ENCODE results near the gene HOXC9.

Gene HOXC9

DNA sequence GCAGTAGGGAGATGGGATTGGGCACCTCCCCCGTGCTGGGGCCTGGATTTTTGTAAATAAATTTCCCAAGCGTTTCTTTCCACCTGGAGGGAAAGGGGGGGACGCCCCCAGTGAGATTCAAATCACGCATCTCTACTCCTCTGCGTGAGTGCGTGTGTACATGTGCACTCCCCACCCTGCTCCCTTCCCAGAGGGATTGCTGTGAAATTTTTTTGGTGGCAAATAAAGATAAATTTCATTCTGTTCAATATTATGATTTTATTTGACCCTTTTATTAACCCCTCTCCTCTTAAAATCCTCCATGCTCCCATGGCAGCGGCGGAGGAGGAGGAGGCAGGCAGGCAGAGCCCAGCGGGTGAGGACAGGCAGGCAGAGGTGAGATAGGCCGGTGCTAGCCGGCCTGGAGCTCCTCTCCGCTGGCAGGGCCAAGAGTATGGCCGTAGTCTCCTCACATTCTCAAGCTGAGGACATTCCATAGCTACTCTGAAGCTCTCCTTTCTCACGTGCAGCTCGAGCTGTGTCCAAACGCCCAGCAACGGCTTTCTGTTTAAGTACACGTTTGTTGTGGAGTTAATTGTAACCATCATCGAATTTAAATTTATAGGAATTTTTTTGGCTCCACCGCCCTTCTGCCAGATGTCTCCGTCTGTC is 23.7 kb upstream of the HOXC9 start:
- ATAC-seq, result no peak

DNA sequence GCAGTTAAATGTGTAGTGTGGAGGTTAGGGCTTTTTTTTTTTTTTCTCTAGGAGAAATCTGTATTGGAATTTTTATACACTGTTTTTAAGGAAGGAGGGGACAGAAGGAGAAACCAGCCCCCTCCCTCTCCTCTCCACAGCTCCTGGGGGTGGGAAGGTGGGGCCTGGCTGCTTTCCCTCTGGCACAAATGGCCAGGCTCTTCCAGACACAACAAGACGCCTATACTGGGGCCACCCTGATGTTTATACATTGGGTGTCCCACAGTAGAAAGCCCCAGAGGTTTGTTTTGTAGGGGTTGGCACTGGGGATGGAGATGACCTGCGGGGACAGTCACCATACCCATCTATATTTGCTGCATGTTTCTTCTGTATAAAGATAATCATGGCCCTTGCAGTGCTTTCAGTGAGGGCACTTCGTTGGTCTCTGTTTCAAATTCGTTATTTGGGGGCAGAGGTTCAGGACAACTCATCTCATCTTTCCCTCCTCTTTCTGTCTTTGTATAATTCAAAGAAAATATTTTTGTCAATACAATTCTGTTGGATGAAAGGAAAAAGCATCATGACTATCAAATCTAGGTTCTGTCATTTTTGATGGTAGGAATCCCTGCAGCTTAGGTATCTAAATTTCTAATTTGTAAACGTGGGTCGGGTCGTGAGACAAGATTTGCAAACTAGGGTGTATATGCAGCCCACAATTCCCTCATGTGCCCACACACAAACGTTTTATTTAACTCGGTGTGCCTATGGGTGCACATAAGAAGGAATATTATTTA is 23.0 kb upstream of the HOXC9 start:
- no peak for ATAC-seq

DNA sequence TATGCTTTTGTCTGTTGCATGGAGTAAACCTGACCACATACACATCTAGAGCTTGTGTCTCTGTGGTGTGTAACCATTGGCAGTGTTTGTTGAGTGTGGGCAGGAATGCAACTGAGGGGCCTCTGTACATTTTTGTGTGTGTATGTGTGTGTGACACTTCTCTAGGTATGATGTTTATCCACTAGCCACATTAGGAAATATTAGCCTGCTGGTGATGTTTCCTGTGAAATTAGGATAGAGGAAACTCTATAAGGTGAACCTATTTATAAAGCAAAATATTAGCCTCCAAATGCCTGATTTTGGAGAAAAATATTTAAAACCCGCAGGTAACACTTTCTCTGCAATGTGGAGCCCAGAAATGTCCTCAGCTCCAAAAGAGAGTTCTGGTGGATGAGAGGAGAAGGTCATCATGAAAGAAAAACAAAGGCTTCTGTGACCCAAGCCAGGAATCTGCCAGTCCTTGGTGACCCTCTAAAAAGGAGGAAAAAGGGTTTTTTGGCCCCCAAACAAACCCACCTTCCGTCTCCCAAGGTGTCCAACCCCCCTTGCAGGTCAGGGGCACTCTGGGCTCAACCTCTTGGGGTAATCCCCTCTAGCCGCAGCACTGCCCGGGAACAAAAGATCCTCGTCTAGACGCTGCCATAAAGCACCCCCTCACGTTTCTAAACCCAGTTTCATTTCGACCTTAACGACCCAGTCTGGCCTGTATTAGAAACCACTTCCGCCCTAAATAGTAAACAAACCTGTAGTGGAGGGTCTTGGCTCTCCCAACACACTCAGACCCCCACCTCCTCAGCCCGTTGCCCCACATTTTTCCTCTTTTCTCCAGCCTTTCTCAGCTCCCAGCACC is 22.1 kb upstream of the HOXC9 start:
- ATAC-seq, result no peak

DNA sequence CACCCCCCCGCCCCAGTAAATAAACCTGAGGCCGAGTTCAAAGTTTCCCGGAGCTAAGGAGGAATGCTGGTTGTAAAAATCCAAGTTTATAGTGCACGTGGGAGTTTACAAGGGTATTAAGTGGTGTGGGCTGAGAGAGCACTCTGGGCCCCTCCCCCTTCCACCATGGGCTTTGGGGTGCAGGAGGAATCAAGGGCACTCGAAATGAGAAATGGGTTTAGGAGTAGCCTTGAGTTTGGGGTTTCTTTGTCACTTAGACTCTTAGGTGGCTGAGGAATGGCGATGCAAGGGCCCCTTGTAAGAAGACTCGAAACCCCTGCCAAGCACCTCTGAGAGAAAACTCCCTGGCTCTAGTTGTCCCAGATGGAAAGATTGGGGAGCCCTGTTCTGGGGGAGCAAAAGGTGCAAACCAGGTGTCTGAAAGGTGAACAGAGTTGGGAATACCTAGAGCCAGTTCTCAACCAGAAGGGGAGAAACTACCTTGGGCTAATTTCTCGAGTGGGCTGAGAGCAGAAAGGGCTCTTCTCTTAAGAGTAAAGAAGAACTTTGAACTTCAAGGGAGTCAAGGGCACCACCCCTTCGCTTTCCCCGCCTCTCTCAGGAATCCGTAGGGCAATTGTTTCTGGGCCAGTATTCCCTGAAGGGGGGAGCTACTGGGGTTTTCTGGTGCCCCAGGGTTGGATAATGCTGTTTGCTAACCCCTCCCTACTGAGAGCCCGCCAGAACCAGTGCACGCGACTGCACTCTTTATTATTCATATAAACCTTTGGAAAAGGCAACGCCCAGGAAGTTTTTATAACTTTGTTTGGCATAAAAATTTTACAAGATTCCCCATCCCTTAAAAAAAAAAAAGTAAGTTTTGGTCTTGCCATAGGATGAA is 21.2 kb upstream of the HOXC9 start:
- ATAC-seq, result no peak

DNA sequence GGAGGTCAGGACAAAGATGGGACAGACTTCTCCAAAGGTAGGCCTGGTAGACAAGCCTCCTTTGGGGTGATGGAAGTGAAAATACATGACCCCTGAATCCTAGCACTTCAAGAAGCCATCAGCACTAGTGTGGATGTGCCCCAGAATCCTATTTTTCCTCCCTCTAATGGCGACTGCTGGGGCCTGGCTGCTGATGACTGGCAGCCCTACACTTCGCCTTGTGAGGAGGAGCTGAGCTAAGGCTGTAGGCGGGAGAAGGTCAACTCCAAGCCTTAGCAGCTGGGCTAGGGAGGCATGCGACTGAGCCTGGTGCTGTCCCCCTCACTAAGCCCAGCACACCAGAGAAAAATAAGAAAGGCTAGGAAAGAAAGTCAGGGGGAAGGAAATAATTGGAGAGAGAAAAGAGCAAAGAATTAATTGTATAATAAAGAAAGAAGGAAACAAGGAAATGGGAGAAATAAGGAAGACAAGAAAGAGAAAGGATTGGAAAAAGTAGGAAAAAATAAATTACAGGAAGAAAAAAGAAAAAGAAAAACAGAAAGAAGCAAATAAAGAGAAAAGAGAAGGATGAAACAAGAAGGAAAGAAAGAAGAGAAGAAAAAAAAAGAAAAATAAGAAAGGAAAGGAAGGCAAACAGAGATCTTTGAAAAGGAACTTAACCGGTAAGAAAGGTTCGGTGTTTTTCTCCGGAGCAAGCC is 19.7 kb upstream of the HOXC9 start:
- ATAC-seq, result no peak

DNA sequence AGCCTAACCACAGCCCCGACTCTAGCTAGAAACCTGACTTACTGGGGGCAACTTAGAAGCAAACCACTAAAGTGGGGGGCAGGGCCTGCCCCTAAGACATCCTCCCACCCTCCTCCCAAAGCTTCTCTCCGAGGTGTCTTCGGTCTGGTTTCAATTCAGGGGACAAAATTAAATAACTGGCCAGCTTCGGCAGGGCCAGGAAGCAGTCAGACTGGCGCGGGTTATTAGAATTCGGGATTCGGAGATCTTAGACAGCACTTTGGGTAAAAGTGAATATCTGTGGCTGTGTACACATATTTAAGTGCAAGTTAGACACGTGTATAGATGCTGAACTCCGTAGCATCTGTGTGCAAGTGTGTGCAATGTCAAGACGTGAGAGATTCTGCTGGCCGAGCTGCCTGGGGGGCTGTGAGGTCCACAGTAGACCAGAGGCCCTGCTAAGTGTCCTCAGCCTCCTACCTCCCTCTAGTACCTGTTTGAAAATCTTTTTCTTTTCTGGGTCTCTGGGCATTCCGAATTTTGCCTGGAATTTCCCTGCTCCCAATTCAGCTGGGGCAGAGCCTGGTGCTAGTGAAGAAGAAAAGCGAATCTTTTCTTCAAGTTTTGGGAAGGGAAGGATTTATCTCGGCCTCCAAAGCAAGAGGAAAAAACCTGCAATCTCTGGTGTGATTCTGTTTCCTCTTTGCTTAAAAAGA is 19.0 kb upstream of the HOXC9 start:
- no peak for ATAC-seq

DNA sequence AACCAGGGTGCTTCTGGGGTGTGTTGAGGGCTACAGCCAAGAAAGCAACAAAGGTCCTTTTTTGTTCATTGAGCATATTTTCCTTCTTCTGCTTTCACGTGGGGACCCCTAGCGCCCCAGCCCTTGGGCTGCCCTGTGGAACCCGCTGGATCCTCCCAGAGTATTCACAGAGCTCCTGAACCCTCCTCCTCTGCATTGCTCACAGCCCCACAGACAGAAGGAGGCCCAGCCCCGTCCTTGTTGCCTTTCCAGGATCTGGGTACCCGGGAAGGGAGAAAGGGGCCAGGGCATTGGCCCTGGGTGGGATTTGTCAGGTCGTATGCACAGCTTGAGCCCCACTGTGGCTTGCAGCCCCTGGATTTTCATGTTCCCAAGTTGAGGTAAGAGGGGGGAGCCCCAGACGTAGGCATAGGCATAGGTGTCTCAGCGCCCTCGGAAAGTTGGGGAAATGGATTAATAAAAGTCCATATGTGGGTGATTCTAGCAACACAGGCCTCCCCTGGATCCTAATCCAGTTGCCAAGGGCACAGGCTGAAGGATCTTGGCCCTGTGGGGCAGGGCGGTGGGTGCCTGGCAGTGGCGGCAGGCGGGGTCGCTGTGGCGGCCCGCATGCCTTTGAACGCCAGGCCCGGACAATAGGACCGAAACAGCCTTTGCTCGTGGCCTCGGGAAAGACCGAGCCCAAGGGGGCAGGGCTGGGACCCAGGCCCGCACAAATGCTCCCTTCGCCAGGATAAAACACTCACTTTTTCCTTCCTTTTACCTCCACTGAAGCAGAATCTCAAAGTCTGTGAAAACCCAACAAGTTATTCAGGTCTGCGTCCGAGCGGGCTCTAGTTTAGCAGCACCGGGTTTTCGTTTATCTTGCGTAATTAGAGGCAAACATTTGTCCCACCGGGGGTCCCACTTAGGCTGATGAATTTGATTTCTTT is 18.1 kb upstream of the HOXC9 start:
- ATAC-seq, result no peak

DNA sequence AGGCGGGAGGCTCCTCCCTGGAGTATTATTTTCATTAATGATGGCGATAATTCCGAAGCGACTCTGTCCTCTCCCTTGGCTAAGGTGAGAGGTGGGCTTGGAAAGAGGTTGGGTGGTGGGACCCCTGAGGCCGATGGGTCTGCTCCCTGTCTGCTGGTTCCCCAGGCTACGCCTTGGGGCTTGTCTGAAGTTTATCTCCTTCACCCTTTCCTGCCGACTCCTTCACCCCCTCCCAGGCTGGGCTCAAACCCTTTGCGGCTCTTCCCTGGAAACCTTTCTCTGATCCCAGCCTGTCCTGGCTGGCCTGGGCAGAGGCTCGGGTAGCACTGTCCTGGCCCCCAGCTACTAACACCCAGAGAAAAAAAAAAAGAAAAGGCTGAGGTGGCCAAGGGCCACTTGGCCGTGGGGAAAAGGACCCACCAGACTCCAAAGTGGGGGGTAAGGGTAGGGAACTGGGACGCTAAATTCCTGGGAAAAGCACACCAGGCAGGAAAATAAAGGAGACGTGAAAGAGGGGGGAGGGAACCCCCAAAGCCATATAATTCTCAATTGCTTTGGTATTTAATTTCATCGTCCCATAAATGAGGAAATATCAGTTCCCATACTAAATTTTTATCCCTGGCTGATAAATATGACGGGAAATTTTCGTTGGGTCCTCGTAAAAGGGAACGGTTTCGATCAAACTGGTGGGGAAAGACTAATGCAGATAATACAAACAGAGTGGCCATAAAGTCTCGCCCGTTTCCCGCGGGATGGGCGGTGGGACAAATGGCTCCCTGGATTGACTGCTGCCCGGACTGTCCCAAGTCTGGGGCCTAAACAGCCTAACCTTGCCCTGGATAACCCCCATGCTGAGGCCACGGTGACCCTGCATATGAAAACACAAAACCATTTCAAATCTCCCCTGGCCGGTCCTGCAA is 17.1 kb upstream of the HOXC9 start:
- ATAC-seq, result no peak

DNA sequence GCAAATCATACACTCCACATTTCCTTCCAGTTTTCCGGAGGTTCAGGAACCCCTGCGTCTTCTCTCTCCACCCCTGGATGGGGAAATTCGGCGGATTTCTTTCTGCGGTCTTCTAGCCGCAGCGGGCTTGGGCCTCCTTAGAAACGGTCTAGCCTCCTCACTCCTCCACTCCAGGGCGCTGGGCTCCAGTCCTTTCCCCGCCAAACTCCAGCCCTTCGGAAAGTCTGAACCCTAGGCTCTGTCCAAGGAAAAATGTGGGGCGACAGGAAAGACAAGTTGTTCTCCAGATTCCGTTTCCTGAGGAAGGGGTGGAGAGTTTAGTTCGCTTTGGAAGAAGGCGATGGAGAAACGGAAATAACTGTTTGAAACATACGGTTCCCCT is 16.4 kb upstream of the HOXC9 start:
- no peak for ATAC-seq

DNA sequence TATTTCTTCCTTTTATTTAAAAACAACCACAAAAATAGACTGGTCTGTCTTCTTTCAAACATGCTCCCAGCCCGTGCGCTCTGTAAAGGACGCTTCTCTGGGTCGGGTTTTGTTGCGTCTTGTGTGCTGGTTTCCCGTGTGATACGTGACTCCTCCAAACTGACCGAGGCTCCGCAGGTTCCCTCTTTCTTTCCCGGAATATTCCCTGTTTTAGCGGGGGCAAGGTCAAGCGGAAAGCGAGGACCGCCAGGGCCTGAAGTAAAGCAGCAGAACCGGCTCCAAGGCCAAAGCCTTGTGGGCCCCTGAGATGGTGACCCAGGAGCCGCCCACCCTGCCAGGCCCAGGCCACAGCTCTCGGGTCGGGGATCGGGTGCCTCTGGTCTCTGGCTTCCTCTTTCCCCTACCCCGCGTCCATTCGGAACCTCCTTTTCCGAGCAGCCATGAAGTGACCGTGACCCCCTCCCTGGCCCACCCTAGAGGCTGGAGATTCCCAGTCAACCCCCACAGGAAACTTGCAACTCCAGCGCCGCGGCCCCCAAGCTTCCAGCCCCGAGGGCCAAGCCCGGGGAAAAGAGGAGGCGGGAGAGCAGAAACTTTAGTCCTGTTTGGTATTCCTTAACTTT is 15.9 kb upstream of the HOXC9 start:
- no peak for ATAC-seq

DNA sequence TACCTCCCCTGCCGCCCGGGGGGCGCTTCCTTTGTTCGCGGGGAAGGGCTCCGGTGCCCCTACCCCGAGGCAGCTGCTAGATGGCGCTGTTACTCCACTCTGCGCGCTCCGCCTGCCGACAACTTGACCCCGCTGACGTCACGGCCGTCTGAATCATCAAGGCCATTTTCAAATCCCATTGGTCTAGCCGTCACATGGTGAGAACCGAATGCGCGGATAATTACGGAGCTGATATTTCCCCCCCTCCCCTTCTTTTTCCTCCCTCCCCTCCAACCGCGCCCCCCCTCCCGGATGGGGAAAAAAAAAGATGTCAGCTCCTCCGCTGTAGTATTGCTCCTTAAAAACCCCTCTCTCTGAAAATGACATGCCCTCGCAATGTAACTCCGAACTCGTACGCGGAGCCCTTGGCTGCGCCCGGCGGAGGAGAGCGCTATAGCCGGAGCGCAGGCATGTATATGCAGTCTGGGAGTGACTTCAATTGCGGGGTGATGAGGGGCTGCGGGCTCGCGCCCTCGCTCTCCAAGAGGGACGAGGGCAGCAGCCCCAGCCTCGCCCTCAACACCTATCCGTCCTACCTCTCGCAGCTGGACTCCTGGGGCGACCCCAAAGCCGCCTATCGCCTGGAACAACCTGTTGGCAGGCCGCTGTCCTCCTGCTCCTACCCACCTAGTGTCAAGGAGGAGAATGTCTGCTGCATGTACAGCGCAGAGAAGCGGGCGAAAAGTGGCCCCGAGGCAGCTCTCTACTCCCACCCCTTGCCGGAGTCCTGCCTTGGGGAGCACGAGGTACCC is 14.9 kb upstream of the HOXC9 start, which contains the start of gene HOXC10:
TSS of gene HOXC10 (plus strand) at position 246 of the 791 bp plus-strand sequence. CDS start at position 360, 114 bp downstream.
- ATAC-seq, result peak in 1 of 2 donors; percentile 55

DNA sequence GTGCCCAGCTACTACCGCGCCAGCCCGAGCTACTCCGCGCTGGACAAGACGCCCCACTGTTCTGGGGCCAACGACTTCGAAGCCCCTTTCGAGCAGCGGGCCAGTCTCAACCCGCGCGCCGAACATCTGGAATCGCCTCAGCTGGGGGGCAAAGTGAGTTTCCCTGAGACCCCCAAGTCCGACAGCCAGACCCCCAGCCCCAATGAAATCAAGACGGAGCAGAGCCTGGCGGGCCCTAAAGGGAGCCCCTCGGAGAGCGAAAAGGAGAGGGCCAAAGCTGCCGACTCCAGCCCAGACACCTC is 14.3 kb upstream of the HOXC9 start:
- ATAC-seq, result no peak

DNA sequence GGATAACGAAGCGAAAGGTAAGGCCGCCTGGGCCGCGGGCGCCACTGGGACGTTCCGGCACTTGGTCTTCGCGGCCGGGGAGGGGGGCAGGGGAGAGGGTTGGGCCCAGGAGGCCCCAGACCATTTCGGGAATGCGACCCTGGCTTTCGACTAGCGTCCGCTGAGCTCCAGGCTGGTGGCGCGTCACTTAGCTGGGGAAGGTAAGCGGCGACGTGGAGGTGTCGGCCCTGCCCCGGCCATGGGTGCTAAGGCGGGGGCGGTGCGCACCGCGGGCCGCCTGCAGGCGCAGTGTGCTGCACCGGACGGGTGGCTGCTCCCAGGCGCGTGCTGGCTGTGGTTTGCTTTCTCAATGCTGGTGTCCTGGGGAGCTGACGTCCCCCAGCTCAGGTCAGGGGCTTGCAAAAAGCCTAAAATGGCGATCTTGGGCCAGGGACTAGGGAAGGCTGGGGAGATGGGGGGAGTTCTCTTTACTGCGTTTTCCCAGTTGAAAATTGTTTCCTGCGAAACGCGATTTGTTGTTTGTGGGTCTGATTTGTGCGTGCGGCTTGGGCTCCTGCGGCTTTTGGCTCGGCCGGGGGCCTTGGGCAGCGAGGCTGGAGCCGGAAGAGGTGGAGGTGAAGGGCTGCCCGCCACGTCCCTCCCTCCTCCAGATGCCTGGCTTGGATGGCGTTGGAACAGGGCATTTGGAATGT is 13.8 kb upstream of the HOXC9 start:
- no peak for ATAC-seq

DNA sequence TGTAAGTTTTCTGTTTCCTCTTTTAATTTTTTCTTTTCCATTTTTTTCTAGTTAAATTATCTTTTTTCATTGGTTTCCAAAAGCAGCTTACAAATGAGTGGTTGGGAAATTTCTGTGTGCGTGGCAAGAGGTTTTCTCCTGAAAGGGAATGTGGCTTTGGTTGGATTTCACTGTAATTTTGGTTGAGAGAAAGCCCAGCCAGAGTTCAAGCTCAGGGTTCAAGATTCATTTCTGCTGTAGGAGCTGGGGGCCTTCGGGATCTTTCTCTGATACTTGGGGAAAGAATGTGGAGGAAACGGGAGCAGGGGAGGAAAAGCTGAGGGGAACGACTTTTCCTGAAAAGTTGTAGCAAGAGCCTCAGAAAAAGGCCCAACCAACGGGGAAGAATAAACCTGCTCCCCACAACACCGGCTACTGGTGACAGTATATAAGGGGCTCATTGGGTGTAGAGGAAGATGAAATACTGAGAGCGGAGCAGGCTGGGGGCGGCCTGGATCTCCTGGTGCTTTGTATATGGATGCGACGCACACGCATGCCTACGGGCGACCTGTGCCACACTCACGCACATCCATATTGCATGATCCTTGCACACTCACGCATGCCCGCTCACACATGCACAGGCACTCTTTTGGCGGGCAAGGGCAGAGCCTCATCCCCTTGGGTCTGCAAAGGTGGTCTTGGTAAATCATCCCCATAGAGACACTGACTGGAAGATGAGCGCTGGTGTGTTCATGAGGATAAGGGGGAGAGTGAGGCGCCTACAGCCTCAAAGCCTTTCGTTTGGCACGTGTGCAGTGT is 13.1 kb upstream of the HOXC9 start:
- ATAC-seq, result no peak

DNA sequence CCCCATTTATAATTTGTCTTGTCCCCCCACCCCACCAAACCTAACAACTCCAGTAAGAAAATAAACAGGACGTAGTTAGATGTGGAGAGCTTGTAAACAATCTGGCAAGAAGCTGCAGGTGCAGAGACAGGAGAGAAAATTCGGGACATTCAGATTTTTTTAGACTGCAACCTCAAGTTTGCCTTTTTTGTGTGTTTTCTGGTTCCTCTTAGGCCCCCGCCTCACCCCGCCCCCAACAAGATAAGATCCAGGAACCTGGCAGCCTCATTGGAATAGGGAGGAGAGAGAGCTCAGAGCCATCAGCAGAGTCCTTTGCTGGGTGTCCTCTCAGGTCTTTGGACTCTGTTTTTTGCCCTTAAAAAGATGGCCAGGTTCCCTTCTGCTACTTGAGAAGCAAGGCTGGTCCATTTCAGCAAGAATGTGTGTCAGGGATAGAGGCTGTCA is 12.2 kb upstream of the HOXC9 start:
- ATAC-seq, result no peak

DNA sequence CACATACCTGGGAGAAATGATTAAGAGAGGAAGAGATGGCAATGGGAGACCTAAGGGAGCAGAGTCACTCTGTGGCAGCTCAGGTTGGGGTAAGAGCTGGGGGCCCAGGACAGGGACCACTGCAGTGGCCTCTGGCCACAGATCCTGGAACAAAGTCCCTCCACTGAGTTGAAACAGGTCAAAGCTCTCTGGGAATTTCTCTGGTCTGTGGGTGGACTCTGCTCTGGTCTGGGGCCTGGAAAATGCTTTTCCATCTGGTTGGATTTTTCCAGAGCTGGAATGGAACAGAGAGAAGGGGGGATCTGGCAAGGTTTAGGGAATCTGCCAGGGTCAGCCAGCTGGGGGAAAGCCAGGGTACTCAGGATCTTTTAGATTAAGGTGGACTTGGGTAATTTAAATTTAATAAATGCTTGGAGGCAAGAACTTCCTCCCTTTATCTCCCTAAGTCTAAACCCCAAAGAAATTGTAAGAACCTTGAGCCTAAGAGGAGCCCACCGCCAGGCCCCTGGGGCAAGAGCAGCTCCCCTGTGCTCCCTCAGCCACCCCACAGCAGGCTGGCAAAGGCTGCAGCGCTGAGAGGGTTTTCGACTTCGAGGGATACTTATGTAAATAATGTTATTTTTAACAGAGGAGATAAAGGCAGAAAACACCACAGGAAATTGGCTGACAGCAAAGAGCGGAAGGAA is 11.3 kb upstream of the HOXC9 start:
- ATAC-seq, result no peak
